GM12891 (cell line): Measurements from ENCODE around the gene PTPRN2.

Experiments used
- DNase-seq: peaks from one replicate; pipeline ENCODE4 v3.0.0; 2011; ENCODE audit warnings: low spot score; ENCODE audit not compliant: insufficient read length
- FAIRE-seq: peaks from 2 replicates; lab custom pipeline; 2011; peaks lifted over from hg19 to GRCh38; lab: Jason Lieb, UNC
- PAX5 ChIP-seq: IDR thresholded peaks from 2 replicates; pipeline ENCODE4 v1.6.1; 2011; ENCODE audit warnings: low read length, moderate library complexity, mild to moderate bottlenecking; ENCODE audit not compliant: insufficient read depth, severe bottlenecking
- POLR2A ChIP-seq: IDR thresholded peaks from 2 replicates; pipeline ENCODE4 v1.6.1; 2011; ENCODE audit warnings: low read depth, low read length, control low read depth
- POLR2AphosphoS5 ChIP-seq: IDR thresholded peaks from 2 replicates; pipeline ENCODE4 v1.6.1; 2011; ENCODE audit warnings: low read depth, low read length, control low read depth
- POU2F2 ChIP-seq: IDR thresholded peaks from 2 replicates; pipeline ENCODE4 v1.6.1; 2011; ENCODE audit warnings: low read depth, mild to moderate bottlenecking, control low read depth, low read length, moderate library complexity
- SPI1 ChIP-seq: IDR thresholded peaks from 2 replicates; pipeline ENCODE4 v1.6.1; 2011; ENCODE audit warnings: low read depth, low read length, control low read depth
- TAF1 ChIP-seq: IDR thresholded peaks from 2 replicates; pipeline ENCODE4 v1.6.1; 2011; ENCODE audit warnings: low read depth, low read length, control low read depth

The PTPRN2 gene

DNA sequence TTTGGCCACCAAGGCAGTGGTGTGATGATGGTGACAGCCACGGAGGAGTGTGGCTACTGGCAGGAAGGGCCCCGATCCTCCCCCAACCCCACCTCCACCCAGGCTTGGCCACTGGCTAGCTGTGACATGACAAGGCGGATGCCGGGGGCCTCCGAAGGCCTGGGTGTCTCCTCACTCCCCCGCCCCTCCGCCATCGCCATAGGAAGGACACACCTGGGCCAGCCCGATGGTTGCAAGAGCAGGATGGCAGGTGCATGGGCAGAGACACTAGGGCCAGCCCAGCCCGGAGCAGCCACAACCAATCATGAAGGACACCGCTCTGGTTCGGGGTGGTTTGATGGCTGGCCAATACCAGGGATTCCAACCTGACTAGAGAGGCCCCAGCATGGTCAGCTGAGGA lies 81.0 kb downstream of the PTPRN2 start:
- TF ChIP-seq POU2F2 (no peak), POLR2A (no peak), PAX5 (no peak), TAF1 (no peak), POLR2AphosphoS5 (no peak), SPI1 (no peak)
- no peak for FAIRE-seq
- no peak for DNase-seq

DNA sequence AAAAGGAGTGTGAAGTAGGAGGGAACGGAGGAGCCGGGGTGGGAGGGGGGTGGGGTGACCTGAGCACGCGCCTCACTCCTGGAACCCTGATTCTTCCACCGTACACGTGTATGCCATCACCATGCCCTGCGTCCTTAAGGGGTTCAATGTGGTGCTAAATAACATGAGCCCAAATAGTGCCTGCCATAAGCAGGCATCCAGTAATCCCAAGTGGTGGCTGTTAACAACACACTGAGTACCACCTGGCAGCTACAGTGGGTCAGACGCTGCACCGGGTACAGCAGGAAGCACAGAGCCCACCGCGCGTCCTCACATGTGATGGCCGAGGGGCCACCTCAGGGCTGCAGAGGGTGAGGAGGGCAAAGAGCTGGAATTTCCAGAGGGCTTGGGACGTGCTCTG lies 81.9 kb downstream of the PTPRN2 start:
- FAIRE-seq, result no peak
- no peak for DNase-seq
- TF ChIP-seq POU2F2, result no peak
- no peak for TF ChIP-seq TAF1
- TF ChIP-seq POLR2A, result no peak
- TF ChIP-seq POLR2AphosphoS5, result no peak
- no peak for TF ChIP-seq SPI1
- no peak for TF ChIP-seq PAX5

DNA sequence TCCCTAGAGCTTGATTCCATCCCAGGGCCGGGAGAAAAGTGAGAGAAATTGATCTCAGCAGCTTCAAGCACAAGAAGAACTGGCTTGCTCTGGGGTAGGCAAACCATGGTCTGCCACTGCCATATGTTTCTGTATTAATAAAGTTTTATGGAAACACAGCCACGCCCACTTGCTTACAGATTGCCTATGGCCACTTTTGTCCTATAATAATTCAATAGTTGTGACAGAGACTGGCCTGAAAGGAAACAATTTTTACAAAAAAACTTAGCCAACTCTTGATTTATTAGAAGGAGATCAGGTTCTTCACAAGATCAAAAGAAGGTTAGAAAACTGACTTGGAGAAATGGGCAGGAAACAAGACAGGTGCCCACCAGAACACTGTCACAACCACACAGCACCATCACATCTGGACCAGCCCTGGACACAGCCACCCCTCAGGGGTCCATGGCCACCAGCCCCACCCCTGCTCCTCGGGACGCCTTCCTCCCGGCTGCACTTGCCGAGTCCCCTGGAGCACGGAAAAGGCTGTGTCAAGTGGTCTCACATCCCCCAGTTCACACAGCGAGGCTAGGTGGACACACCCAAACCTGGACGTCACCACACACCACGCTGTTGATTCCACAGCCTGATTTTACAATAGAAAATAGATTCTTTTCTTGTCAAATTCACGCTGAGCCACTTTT lies 85.4 kb downstream of the PTPRN2 start:
- DNase-seq, result no peak
- TF ChIP-seq SPI1 (no peak), TAF1 (no peak), PAX5 (no peak), POLR2AphosphoS5 (no peak), POU2F2 (no peak), POLR2A (no peak)
- FAIRE-seq, result no peak

DNA sequence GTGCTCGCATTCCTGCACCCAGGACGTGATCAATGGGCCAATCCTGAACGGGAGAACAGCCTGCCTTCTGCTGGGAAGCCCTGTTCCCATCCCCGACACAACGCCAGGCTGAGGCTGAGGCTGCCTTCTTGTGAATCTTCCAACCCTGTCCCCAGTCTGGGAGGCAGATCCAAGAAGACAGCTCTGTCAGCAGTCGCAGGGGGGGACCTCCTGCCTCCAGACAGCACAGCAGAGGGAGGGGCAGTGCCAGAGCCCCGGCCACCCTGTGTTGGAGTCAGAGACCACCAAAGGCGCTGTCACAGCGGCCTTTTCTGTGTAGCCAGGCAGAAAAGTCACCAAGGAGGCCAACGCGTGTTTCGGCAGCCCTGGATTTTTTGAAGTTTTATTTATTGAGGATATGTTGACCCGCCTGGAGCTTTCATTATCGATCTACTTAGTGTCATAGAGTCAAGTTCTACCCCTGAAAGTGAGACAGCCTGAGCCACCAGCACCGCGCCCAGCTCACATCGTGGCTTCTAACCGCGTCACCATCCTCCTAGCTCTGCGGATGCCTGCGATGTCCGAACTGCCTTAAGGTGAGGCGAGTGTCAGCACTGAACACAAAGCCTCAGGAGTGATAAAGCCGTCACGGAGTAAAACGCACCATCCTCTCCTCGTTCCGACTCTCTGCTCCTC lies 86.1 kb downstream of the PTPRN2 start:
- FAIRE-seq (no peak), DNase-seq (no peak)
- TF ChIP-seq PAX5 (no peak), POLR2A (no peak), POU2F2 (no peak), SPI1 (no peak), POLR2AphosphoS5 (no peak), TAF1 (no peak)

- TF ChIP-seq TAF1 (no peak), POLR2AphosphoS5 (no peak), POU2F2 (no peak), SPI1 (no peak), PAX5 (no peak), POLR2A (no peak)
- no peak for DNase-seq
- no peak for FAIRE-seq
Observed at GRCh38 chr7:158500651-158501052, 87.0 kb downstream of the PTPRN2 start.

GRCh38 chr7:158499082-158499455 lies 88.6 kb downstream of the PTPRN2 start:
- TF ChIP-seq POLR2AphosphoS5 (no peak), SPI1 (no peak), PAX5 (no peak), TAF1 (no peak), POLR2A (no peak), POU2F2 (no peak)
- FAIRE-seq, result no peak
- DNase-seq, result no peak

DNA sequence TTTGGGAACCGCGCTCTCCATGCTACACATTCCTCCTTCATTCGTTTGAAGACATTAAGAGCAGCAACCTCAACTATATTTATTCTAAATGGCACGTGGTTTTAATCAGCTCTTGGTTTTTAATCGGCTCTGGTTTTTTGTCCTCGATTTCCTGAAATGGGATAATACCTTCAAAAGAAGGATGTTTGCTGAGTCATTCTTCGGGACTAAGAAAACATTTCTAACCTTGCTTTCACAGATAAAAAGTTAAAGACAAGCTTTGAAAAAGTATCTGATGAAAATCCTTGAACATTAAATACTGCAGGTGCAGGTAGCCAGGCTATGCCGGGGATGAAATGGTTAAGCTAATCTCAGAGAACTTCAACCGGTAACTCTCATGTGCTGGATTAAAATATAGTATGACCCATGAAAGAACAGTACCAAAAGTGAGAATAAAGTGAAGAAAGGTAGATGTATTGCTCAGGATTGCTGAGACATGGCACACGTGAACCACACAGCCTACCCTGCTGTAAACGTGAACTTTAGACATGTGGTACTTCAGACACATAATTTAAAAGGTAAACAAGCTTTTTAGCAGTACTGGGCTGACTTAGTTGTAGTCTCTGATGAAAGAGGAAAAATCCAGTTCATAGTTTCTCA lies 89.1 kb downstream of the PTPRN2 start:
- FAIRE-seq (no peak), DNase-seq (no peak)
- TF ChIP-seq PAX5 (no peak), POLR2AphosphoS5 (no peak), TAF1 (no peak), POU2F2 (no peak), SPI1 (no peak), POLR2A (no peak)

DNA sequence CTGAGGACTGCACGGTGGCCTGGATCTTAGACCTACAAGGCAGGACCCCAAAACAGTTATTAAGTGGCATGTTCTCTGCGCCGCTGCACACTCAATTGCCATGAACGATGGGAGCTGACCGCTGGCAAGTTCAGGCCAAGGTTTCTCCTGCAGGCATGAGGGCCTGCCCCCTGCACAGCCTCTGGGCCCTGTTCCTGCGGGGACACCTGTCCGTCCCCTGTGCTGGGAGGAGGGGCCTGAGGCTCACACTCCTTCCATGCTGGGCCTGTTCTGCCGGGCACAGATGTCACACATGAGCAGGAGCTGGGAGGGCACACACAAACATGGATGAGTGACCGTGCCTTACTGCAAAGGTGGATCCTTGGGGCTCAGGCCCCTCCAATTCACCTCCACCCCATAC lies 90.0 kb downstream of the PTPRN2 start:
- no peak for TF ChIP-seq POU2F2
- TF ChIP-seq POLR2AphosphoS5, result no peak
- TF ChIP-seq SPI1, result no peak
- no peak for TF ChIP-seq TAF1
- no peak for TF ChIP-seq PAX5
- no peak for TF ChIP-seq POLR2A
- DNase-seq (no peak), FAIRE-seq (no peak)

DNA sequence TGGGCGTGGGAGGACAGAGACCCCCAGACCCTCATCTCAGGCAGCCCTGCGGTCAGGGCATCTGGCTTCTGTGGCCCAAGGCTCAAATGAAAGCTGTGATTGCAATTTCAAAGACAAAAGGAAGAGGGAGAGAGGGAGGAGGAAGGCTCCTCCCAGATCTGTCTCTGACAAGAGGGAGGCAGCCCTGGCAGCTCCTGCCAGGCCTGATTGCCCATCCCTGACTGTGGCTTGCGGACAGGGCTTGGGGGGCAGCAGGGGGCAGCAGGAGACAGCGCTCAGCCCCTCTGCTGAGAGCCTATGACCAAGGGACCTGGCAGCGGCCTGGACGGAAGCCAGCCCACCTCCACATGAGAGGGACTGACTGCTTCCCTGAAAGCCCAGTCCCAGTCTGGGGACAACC lies 91.8 kb downstream of the PTPRN2 start:
- FAIRE-seq (no peak), DNase-seq (no peak)
- TF ChIP-seq POLR2AphosphoS5 (no peak), POU2F2 (no peak)
